Renal cortical epithelial cell (primary cell): ENCODE results near the gene FUT1. TPM values are rescaled to one million over a fixed set of nuclear protein-coding genes. Genes with fewer than 3 reads are reported as not detected.
"Not testable (repeated sequence)": the region's sequence is repeated elsewhere in the genome, so short reads cannot be mapped to it uniquely, and the experiment has no call there.

ENCODE experiments used
- DNase-seq: peaks from one replicate; pipeline ENCODE4 v3.0.0-alpha.2; 2011; ENCODE audit warnings: low read depth
- total RNA-seq: library from RNA; depleted of rRNA; stranded (reverse); fragments of >200 nt; gene quantifications from 2 replicates; pipeline ENCODE4 v1.2.3, GENCODE V29; 2014

Gene FUT1
- total RNA-seq: 0.05 and 3.0 TPM in 2 replicates

DNA sequence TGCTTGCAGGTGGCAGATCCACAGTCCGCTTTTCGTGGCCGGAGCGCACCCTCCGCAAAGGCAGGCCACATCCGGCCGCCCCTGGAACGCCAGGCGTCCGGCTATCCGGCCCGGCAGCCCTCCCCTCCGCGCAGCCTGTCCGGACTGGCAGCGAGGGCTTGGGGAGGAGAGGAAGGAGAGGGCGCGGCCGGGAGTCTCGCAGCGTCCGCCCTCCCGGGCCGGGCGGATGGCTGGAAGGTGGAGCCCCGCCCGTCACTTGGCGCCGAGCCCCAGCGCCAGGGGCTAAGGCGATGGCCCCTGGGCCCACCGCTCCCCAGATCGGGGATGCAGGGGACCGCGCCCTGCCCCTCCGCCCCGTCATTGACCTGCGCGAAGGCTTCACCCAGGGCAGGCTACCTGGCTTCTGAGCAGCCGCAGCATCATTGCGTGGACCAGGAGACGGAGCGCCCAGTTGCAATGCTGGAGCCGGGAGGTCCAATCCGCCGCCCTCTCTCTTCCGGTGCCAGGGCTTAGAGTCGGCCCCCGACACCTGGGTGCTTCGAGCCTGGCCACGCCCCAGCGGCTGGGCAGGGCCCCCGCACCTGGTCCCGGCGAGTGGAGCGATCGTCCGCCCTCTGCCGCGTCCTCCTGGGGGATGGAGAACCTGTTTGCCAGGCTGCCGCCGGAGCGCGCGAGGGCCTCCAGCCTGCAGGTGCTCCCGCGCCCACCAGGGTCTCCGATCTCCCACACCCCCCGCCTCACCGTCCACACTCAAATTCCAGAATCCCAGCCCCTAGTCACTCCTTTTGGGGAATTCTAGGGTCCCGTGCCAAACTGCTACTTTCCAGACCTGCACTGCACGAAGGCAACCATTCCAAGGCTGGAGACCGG lies at the start of gene FUT1:
FUT1 (minus strand) TSS at position 146 of the 870 bp plus-strand sequence. CDS start 1,360 bp downstream, outside the sequence.
- DNase-seq: no peak

DNA sequence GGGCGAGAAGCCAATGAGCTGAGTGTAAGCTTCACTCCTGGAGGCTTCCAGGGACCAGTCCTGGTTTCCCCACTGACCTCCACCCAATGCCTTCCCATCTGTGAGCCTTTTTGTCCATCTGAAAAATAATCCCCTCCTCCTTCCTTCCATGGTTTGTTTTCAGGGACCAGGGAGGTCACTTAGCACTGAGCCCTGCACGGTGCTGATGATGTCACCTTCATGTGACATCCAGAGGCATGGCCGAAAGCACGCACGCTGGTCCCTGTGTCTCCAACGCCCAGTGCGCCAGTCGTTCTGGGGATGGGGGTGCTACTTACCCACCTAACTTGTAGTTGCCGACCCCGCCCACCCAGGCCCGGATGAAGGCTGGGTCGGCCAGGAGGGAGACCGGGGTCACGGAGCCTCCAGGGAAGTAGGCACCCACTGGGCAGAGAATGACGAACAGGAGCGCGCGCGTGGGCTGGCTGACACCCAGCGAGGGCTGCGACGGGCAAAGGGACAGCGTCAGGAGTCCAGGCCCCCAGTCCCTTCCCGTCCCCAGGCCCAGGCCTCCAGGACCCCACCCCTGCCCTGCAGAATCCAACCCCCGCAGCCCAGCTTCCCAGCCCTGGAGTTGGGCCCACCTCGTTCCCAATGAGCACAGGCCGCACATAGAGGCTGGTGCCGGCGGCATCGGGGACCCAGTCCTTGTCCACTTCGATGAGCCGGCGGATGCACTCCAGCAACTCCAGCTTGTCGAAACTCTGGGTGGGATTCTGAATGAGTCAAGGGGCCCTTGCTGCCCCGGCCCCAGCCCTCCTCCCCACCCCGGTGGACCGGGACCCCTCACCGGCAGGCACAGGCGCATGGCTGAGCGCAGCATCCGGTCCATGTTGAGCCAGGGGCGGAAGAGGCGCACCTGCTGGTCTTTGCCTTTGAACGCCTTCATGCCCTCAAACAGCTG lies 47.2 kb upstream of the FUT1 start:
- no peak for DNase-seq

DNA sequence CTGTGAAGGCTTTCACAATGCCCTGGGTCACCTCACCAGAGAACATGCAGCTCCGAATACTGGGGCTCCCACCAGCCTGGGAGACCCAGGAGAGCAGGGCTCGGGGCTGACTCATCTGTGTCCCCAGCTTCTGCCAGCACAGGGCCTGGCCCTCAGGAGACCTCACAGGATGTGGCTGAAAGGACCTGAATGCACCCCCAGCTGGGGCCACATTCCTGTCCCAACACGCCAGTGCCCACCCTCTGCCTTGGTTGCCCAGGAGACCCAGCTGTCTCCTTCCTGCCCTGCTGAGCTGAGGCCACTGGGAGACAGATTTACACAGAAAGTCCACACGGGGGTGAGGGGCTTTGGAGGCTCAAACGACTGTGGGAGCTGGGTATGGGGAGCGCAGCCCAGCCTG lies 46.5 kb upstream of the FUT1 start:
- no peak for DNase-seq

DNA sequence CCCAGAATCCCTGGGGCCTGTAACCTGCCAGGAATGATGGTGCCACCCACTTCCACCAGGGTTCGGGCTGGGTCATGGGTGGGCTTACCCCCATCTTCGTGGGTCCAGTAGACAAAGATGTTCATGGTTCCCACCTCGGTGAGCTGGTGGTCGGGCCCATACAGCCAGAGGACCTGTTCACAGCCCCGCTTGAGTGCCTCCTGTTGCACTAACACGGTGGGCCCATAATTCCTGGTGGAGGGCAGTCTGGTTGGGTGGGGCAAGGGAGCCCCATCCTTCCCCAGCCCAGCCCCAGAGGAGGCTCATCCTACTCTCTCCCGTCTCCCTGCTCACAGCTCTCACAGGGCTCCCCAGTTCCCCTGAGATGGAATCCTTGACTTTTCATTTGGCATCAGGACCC lies 44.7 kb upstream of the FUT1 start:
- no peak for DNase-seq

DNA sequence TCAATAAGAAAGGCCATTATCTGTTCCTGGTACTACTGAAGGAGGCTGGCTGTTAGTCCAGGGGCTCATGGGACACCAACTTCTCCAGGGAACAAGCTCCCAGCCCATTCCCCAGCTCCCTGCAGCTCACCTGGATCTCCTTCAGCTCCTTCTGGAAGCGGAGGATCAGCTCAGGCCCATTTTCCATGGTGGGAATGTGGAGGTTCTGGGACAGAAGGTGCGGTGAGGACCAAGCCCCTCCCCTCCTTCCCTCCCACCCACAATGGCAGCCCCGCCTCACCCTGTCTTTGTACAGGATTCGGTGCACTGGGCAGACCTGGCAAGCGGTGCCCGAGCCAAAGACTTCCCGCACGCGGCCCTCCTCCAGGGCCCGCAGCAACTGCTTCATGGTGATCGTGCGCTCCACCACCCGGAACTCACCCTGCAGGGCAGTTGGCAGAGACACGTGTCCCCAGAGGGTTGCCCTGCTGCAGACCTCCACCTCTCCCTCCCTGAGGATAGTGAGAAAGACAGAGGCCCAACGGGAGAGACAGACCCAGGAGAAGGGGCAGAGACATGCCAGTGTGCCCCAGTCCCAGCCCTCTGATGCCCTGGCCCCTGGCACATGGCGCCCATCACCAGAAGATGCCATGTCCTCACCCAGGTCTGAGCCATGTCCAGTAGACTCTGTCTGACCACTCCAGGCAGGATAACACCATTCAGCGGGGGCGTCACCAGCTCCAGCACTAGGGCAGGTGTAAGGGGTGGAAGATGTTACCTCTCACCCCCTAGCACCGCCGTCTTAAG lies 44.0 kb upstream of the FUT1 start:
- DNase-seq: no peak

DNA sequence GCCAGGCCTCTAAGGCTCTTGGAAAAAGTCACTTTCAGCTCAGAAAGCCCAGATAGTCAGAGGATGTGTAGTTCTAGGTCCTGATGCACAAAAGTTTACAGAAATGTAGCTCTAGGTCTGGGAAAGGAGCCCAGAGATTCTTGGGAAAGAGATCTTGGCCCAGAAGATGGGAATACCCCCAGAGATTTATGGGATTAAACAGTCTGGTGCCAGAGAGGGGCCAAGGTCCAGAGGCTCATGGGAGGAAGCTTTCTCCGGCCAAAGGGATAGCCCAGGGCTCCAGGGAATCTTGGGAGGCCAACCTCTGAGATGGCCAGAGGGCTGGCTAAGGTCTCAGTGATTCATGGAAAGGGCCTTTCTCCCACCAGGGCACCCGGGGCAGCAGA lies 43.2 kb upstream of the FUT1 start:
- no peak for DNase-seq

DNA sequence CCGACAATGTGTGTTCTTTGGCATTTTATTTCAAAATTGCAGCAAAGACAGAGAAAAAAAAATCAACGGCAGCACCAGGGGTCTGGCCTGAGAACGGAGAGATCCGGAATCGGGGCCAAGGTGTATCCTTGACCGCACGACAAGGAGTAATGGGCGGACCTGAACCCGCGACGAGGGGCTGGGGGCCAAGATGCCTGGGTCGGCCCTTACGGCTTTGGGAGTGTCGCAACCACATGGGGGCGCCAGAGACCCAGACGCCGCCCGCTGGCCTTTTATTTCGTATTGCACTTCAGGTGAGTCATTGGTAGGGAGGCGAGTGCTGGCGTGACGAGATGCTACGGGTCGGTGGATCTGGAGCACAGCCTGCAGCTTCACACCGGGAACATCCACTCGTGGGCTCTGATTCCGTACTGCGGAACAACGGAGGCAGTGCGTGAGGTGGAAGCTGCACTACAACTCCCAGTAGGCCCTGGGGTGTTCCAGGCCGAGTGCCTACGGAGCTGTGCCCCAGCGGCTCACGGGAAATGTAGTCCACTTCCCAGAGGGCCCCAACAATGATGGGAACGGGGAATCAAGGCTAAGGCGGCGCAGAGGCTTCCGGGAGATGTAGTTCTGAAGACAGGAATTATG lies 42.7 kb upstream of the FUT1 start:
- peak; percentile 90 for DNase-seq

DNA sequence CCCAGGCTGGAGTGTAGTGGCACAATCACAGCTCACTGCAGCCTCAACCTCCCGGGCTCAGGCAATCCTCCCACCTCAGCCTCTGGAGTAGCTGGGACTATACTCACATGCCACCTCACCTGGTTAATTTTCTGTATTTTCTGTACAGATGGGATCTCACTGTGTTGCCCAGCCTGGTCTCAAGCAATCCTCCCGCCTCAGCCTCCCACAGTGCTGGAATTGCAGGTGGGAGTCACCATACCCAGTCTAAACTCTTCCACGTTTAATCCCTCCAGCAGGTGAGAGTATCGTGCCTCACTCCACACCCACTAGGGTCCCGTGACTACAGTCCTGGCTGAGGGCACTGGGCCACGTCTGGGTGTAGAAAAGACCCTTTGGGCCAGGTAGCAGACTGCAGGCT lies 41.9 kb upstream of the FUT1 start:
- no peak for DNase-seq

DNA sequence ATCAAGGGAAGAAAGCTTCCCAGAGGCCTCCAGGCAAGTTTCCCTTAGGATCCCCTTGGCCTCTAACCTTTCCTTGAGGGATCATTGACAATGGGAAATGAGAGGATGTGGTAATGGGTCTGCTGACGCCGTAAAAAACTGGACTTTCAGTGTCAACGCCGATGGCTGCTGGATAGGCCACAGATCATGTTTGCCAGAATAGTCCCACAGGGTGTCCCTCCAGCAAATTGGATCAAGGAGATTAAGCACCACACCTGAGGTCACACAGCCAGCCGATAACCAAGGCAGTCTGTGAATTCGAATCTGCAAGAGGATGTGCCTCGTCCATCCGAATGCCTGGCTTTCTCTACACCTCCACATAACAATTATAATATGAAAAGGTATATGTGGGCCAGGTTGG lies 40.8 kb upstream of the FUT1 start:
- DNase-seq: no peak

DNA sequence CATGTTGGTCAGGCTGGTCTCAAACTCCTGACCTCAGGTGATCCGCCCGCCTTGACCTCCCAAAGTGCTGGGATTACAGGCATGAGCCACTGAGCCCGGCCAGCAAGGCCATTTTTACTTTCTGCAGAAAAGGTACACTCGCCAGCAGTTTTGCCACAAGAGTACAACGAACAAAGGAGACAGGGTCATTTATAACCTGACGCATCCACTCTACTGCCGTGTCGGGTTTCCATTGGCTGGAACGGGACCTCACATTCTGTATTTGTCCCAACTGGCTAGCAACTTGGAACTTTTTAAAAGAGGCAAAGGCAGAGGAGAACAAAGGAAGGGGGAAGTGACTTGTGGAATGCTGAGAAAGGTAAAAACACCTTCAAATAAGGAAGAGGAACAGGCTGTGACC lies 34.9 kb upstream of the FUT1 start:
- DNase-seq: not testable (repeated sequence)

DNA sequence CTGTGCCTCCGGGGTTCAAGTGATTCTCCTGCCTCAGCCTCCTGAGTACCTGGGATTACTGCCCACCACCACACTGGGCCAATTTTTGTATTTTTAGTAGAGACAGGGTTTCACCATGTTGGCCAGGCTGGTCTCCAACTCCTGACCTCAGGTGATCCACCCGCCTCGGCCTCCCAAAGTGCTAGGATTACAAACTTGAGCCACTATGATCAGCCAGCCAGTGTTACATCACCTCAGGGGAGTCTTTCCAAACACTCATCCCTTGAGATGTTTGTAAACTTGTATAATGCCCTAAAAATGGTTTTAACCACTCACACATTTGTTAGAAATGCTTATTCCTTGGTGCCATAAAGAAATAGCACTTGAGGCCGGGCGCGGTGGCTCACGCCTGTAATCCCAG lies 34.0 kb upstream of the FUT1 start:
- DNase-seq: not testable (repeated sequence)

DNA sequence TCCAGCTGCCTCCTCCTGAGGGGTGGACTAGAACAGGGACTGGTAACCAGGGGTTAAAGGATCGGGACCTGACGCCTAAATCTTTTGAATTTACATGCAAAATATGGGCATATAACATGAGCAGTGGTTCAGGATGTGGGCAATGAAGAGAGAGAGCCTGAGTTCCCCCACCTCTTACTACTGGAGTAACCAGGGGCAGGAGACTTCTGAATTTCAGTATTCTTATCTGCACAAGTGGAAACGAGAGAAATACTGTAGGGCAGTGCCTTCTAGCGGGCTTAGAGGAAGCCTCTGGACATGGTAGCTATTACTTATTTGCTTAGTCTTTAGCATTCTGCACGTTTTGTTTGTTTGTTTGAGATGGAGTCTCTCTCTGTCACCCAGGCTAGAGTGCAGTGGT lies 32.1 kb upstream of the FUT1 start:
- no peak for DNase-seq

DNA sequence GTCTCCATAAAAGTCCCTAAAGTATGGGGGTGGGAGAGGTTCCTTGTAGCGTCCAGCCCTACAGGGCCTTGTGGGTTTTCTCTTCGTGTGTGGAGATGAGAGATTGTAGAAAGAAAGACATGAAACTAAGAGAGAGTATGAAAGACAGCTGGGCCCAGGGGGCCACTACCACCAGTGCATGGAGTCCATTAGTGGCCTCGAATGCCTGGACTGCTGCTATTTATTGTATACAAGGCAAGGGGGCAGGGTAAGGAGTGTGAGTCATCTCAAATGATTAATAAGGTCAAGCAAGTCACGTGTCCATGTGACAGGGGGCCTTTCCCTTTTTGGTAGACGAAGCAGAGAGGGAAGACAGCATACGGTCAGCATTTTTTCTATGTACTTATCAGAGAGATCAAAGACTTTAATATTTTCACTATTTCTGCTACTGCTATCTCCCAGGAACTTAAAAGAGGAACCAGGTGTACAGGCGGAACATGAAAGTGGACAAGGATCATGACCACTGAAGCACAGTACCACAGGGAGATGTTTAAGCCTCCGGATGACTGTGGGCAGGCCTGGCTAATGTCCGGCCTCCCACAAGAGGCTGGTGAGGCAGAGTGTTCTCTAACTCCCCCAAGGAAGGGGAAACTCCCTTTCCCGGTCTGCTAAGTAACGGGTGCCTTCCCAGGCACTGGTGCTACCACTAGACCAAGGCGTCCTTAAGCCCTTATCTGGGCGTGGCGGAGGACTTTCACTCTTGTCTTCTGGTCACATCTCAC lies 28.4 kb upstream of the FUT1 start:
- DNase-seq: peak; percentile 69

DNA sequence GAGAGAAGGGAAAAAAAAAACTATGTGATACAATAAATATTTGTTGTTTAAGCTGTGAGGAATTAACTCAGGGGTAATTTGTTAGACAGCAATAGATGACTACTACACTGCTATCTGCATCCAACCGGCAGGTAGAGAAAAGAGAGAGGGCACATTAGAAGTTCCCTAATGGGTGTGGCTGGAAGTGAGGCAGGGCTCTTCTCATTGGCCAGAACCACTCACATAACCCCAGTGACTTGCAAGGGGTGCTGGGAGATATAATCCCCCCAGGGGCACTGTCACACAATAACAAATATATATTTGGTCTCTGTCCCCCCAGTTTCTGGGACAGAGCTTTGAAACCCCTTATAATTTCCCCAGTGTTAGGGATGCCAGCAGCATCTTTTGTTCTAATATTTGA lies 27.2 kb upstream of the FUT1 start:
- no peak for DNase-seq

DNA sequence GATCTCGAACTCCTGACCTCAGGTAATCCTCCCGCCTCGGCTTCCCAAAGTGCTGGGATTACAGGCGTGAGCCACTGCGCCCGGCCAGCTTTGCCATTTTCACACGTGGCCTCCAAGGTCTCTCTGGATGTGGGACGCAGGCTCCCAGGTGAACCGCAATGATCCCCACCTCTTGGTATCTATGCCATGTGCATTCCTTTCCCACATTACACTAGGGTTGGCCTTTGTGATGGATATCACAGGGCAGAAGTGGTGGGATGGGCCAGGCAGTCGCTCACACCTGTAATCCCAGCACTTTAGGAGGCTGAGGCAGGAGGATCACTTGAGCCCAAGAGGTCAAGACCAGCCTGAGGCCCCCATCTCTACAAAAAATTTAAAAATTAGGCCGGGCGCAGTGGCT lies 25.3 kb upstream of the FUT1 start:
- DNase-seq: no peak

DNA sequence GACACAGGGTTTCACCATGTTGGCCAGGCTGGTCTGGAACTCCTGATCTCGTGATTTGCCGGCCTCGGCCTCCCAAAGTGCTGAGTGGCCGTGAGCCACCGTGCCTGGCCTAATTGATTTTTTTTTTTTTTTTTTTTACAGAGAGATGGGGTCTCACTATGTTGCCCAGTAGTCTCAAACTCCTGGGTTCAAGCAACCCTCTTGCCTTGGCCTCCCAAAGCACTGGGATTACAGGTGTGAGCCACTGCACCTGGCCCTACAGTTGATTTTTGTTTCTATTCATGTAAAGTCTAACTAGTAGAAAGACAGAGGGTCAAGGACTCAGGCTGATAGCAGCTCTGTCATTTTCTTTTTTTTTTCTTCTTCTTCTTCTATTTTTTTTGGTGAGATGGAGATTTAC lies 24.7 kb upstream of the FUT1 start:
- no peak for DNase-seq

DNA sequence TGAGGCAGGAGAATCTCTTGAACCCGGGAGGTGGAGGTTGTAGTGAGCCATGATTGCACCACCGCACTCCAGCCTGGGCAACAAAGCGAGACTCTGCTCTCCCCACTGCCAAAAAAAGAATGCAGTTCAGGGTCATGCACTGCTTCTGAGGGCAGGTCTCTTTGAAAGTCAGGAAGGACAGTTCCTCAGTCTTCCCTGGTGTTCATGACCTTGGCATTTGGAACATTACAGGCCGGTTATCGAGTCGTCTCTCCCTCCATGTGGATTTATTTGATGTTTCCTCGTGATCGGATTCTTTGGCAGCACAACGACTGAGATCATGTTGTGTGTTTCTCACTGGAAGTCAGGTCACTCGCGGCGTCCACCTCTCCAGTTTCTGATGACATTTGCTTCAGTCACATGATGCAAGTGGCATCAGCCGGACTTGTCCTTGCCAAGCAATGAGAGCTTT lies 20.1 kb upstream of the FUT1 start:
- DNase-seq: peak; percentile 19

DNA sequence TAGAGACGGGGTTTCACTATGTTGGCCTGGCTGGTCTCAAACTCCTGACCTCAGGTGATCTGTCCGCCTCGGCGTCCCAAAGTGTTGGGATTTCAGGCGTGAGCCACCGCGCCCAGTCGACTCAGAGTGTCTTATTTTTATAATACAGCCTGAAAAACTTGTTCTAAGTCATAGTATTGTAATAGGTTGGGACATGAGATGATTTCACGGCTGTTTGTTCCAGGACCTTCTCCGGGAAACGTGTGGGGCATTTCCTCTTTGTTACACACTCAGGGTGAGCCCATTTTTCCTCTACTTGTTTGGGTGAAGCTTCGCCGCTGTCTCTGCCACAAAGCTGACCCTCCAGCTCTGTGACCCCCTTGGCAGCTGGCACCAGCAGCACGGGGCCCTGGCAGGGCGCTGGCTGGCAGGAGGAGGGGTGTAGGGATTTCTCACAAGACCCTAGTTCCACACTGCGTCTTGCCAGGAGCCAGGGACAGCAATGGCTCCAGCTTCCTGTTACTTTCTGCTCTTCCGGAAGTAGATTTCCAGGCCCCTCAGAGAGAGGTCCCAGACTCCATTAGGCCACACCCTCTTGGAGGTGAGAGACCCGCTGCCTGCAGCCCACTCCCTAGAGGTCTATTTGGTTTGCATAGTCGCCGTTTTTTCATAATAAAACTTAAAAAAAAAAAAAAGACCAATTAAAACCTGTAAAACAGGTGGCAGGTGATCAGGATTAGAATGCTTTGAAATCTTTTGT lies 18.5 kb upstream of the FUT1 start:
- DNase-seq: no peak

DNA sequence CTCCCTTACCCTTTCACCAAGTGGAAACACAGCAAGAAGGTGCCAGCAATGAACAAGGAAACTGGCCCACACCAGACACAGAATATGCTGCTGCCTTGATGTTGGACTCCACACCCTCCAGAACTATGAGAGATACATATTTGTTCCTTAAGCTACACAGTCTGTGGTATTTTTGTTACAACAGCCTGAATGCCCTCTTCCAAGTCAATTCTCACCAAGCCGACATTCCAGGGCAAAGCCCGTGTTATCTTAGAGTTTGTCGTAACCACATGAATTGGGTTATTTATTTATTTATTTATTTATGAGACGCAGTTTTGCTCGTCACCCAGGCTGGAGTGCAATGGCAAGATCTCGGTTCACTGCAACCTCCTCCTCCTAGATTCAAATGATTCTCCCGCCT lies 17.8 kb upstream of the FUT1 start:
- no peak for DNase-seq
